Measurements from ENCODE around the gene RFK. TPM values are rescaled to one million over a fixed set of nuclear protein-coding genes. Genes with fewer than 3 reads are reported as not detected.

RFK gene
- total RNA-seq, 3 donors from 2014 or later (not counting 1 experiment from before 2014, with no cell fraction given), result 8.7 to 11.5 (median 9.2) TPM

- 92% methylated on average over 6 of the region's 8 CpGs for WGBS (ENCODE audit: insufficient coverage)
- intact Hi-C loops (cut with micrococcal nuclease), result no loop called here
Observed at GRCh38 chr9:76425677-76426453, 31.6 kb upstream of the RFK start.

GRCh38 chr9:76424491-76424890 lies 30.3 kb upstream of the RFK start:
- Histone ChIP-seq H3K27me3 (ENCODE audit: control insufficient read depth, insufficient read depth, low read length) (no peaks in the 10 kb centered on the region), H3K4me1 (ENCODE audit: control insufficient read depth, insufficient read depth, low read length) (no peaks in the 10 kb centered on the region), H3K9me3 (ENCODE audit: control insufficient read depth, insufficient read depth, low read length) (no peaks in the 10 kb centered on the region), H3K36me3 (ENCODE audit: control insufficient read depth, insufficient read depth, low read length) (no peaks in the 10 kb centered on the region), H3K27ac (ENCODE audit: low read length) (no peak overlapping the region), H3K4me3 (ENCODE audit: low read length) (no peak overlapping the region)
- TF ChIP-seq CTCF (IDR thresholded peaks at IDR 0.05), result no peak
- no peak overlapping the region for H3K4me3 Mint-ChIP-seq
- DNase-seq (no peak), ATAC-seq (no peak)
- 79% methylated on average over 3 of the region's 4 CpGs for WGBS (ENCODE audit: insufficient coverage)
- peaks cover 2 to 6% of the 10 kb centered on the region in 2 donors for H3K27me3 Mint-ChIP-seq (ENCODE audit: low read depth in 2 of 2)
- no peaks in the 10 kb centered on the region for H3K9me3 Mint-ChIP-seq
- H3K27ac Mint-ChIP-seq, result no peak overlapping the region
- intact Hi-C loops (cut with micrococcal nuclease), result no loop called here
- no peaks in the 10 kb centered on the region for H3K36me3 Mint-ChIP-seq
- no peaks in the 10 kb centered on the region for H3K4me1 Mint-ChIP-seq

More at GRCh38 chr9:76425677-76426453, 31.6 kb upstream of the RFK start:
- Histone ChIP-seq H3K36me3 (ENCODE audit: control insufficient read depth, insufficient read depth, low read length) (no peaks in the 10 kb centered on the region), H3K27me3 (ENCODE audit: control insufficient read depth, insufficient read depth, low read length) (no peaks in the 10 kb centered on the region), H3K9me3 (ENCODE audit: control insufficient read depth, insufficient read depth, low read length) (no peaks in the 10 kb centered on the region), H3K4me1 (ENCODE audit: control insufficient read depth, insufficient read depth, low read length) (no peaks in the 10 kb centered on the region), H3K27ac (ENCODE audit: low read length) (no peak overlapping the region), H3K4me3 (ENCODE audit: low read length) (no peak overlapping the region)
- Mint-ChIP-seq H3K4me1 (no peaks in the 10 kb centered on the region), H3K27ac (no peak overlapping the region), H3K27me3 (ENCODE audit: low read depth in 2 of 2) (peaks cover 2 to 6% of the 10 kb centered on the region in 2 donors), H3K9me3 (no peaks in the 10 kb centered on the region), H3K4me3 (no peak overlapping the region), H3K36me3 (no peaks in the 10 kb centered on the region)
- TF ChIP-seq CTCF (IDR thresholded peaks at IDR 0.05), result no peak
- DNase-seq (no peak), ATAC-seq (no peak)

- TF ChIP-seq CTCF (IDR thresholded peaks at IDR 0.05), result no peak
- Mint-ChIP-seq H3K27ac (no peak overlapping the region), H3K36me3 (no peaks in the 10 kb centered on the region), H3K4me1 (no peaks in the 10 kb centered on the region), H3K27me3 (ENCODE audit: low read depth in 2 of 2) (peaks cover 2 to 6% of the 10 kb centered on the region in 2 donors), H3K9me3 (no peaks in the 10 kb centered on the region), H3K4me3 (no peak overlapping the region)
- no peaks in the 10 kb centered on the region for H3K9me3 ChIP-seq (ENCODE audit: control insufficient read depth, insufficient read depth, low read length)
- no peak for ATAC-seq
- DNase-seq, result no peak
- intact Hi-C loops (cut with micrococcal nuclease), result no loop called here
- H3K27ac ChIP-seq (ENCODE audit: low read length), result no peak overlapping the region
- H3K27me3 ChIP-seq (ENCODE audit: control insufficient read depth, insufficient read depth, low read length), result no peaks in the 10 kb centered on the region
- H3K4me3 ChIP-seq (ENCODE audit: low read length), result no peak overlapping the region
- 60% methylated on average over 2 of the region's 2 CpGs for WGBS (ENCODE audit: insufficient coverage)
- no peaks in the 10 kb centered on the region for H3K4me1 ChIP-seq (ENCODE audit: control insufficient read depth, insufficient read depth, low read length)
- no peaks in the 10 kb centered on the region for H3K36me3 ChIP-seq (ENCODE audit: control insufficient read depth, insufficient read depth, low read length)
Observed at GRCh38 chr9:76423216-76424177, 29.3 kb upstream of the RFK start.

All from natural killer cell (primary cell).